ENCODE measurements around the gene NOS3. TPM values are rescaled to one million over a fixed set of nuclear protein-coding genes. Genes with fewer than 3 reads are reported as not detected.

NOS3 gene
- total and polyA plus RNA-seq, 2 experiments from 2014 or later, result 2.6 to 6.1 TPM

- ATAC-seq (no peak), DNase-seq (ENCODE audit: low spot score) (no peak)
- no peaks in the 10 kb centered on the region for H3K36me3 ChIP-seq (ENCODE audit: insufficient read depth)
- no peak overlapping the region for H3K4me2 ChIP-seq
- no peak overlapping the region for H3K27ac ChIP-seq (ENCODE audit: low read depth)
- 0 out of 2 replicates have a peak, but pooled peaks cover 3% of the 10 kb centered on the region for H3F3A ChIP-seq (replicated peaks; ENCODE audit: low read depth)
- no peaks in the 10 kb centered on the region for H3K79me2 ChIP-seq (replicated peaks; ENCODE audit: insufficient read depth)
- H3K4me1 Mint-ChIP-seq, result peaks cover 32% of the 10 kb centered on the region
- no peak overlapping the region for H3K27ac Mint-ChIP-seq
- no peaks in the 10 kb centered on the region for H3K36me3 Mint-ChIP-seq (ENCODE audit: low read depth)
- TF ChIP-seq ZNF462 (CRISPR knock-in tag; IDR thresholded peaks at IDR 0.05) (no peak), STAT1 (IDR thresholded peaks at IDR 0.05; ENCODE audit: unreplicated experiment) (no peak), CREB1 (CRISPR knock-in tag; IDR thresholded peaks at IDR 0.05; ENCODE audit: low read depth) (no peak), ZNF114 (CRISPR knock-in tag; IDR thresholded peaks at IDR 0.05) (no peak), EZH2phosphoT487 (IDR thresholded peaks at IDR 0.05; ENCODE audit: unreplicated experiment) (no peak), POLR2AphosphoS5 (IDR thresholded peaks at IDR 0.05; ENCODE audit: low read depth) (no peak), ZNF331 (CRISPR knock-in tag; IDR thresholded peaks at IDR 0.05; ENCODE audit: low read depth) (no peak), EZH2 (IDR thresholded peaks at IDR 0.05; ENCODE audit: low read depth, unreplicated experiment) (no peak), REST (IDR thresholded peaks at IDR 0.05; ENCODE audit: unreplicated experiment) (no peak), ETS1 (IDR thresholded peaks at IDR 0.05) (no peak), NANOG (IDR thresholded peaks at IDR 0.05; ENCODE audit: borderline replicate concordance) (no peak), JUNB (IDR thresholded peaks at IDR 0.05; ENCODE audit: unreplicated experiment) (no peak), CTCF (conservative IDR thresholded peaks at IDR 0.05; ENCODE audit: low read depth in 2 of 2) (no peak)
- H2AFZ ChIP-seq, result no peak overlapping the region
- H3K4me1 ChIP-seq (ENCODE audit: insufficient read depth), result peaks cover 17% of the 10 kb centered on the region
- H3K4me3 ChIP-seq, result no peak overlapping the region
- H3K9me2 ChIP-seq (ENCODE audit: insufficient read depth), result no peaks in the 10 kb centered on the region
- peaks cover 20% of the 10 kb centered on the region for H3K27me3 Mint-ChIP-seq (ENCODE audit: insufficient read depth, low read depth, poor library complexity)
- no peaks in the 10 kb centered on the region; the same call in 1 of the 2 replicates for H4K20me1 ChIP-seq (replicated peaks; ENCODE audit: insufficient read depth)
- no peak overlapping the region; the same call in 2 of the 3 replicates for H3K4me3 Mint-ChIP-seq
- H3K27me3 ChIP-seq (ENCODE audit: insufficient read depth), result peaks cover 15% of the 10 kb centered on the region
- no peaks in the 10 kb centered on the region for H3K9me3 Mint-ChIP-seq
Observed at GRCh38 chr7:150944066-150945042, 46.5 kb upstream of the NOS3 start.

Data from GM23338 (cell line).